Measurements from ENCODE around the gene PPA2. TPM values are rescaled to one million over a fixed set of nuclear protein-coding genes. Genes with fewer than 3 reads are reported as not detected.
"Not testable (repeated sequence)": the region's sequence is repeated elsewhere in the genome, so short reads cannot be mapped to it uniquely, and the experiment has no call there.

The PPA2 gene
- total RNA-seq, 1 experiment from 2014 or later: 54.6 TPM

DNA sequence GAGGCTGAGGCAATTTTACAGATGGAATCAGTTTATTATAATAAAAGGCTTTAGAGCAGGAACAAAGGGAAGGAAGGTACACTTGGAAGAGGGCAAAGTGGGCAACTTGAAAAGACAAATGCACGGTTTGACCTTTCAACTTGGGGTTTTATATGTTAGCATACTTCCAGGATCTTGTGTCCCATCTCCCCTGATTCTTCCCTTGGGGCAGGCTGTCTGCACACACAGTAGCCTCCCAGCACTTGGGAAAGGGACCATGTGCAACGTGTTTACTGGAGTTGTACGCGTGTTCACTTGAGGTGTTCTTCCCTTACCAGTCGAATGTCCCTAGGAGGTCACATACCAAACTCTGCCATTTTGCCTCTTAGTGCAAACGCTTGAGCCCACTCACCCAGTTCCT, 7.3 kb downstream of the PPA2 start:
- in situ Hi-C loops (cut with HindIII; ENCODE audit: low pct_unique_long_range_greater_than_20kb, low sequenced_read_pairs): no loop called here
- TF ChIP-seq, protein P1, sequence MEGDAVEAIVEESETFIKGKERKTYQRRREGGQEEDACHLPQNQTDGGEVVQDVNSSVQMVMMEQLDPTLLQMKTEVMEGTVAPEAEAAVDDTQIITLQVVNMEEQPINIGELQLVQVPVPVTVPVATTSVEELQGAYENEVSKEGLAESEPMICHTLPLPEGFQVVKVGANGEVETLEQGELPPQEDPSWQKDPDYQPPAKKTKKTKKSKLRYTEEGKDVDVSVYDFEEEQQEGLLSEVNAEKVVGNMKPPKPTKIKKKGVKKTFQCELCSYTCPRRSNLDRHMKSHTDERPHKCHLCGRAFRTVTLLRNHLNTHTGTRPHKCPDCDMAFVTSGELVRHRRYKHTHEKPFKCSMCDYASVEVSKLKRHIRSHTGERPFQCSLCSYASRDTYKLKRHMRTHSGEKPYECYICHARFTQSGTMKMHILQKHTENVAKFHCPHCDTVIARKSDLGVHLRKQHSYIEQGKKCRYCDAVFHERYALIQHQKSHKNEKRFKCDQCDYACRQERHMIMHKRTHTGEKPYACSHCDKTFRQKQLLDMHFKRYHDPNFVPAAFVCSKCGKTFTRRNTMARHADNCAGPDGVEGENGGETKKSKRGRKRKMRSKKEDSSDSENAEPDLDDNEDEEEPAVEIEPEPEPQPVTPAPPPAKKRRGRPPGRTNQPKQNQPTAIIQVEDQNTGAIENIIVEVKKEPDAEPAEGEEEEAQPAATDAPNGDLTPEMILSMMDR (IDR thresholded peaks at IDR 0.05): no peak

DNA sequence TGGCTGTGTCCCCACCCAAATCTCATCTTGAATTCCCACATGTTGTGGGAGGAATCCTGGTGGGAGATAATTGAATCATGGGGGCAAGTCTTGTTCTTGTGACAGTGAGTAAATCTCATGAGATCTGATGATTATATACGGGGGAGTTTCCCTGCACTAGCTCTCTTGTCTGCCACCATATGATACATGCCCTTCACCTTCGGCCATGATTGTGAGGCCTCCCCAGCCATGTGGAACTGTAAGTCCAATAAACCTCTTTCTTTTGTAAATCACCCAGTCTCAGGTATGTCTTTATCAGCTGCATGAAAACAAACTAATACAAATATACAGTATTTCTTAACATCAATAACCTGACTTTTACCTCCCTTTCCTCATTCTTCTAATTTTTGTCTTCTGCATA, 9.3 kb downstream of the PPA2 start:
- ATAC-seq; CTCF ChIA-PET; H3K27me3 ChIP-seq (ENCODE audit: control insufficient read depth, insufficient read depth, low read length); H3K9me3 ChIP-seq (ENCODE audit: control insufficient read depth, insufficient read depth, low read depth, low read length); H3K4me3 ChIP-seq (ENCODE audit: low read depth in 2 of 2, low read length in 2 of 2); in situ Hi-C loops (cut with HindIII; ENCODE audit: low pct_unique_long_range_greater_than_20kb, low sequenced_read_pairs); intact Hi-C loops (cut with micrococcal nuclease; ENCODE audit: unreplicated experiment); H3K27ac ChIP-seq (ENCODE audit: low read length); H3K36me3 ChIP-seq (ENCODE audit: control insufficient read depth, insufficient read depth, low read length); H3K4me1 ChIP-seq (ENCODE audit: control insufficient read depth, insufficient read depth, low read length); BruUV-seq (replicated peaks); DNase-seq (ENCODE audit: low read depth, low spot score); POLR2A ChIA-PET: not testable (repeated sequence)

More for the DNA sequence above, 7.3 kb downstream of the PPA2 start:
- Histone ChIP-seq H3K27me3 (ENCODE audit: control insufficient read depth, insufficient read depth, low read length) (no peaks in the 10 kb centered on the region), H3K4me1 (ENCODE audit: control insufficient read depth, insufficient read depth, low read length) (no peaks in the 10 kb centered on the region), H3K4me3 (ENCODE audit: low read depth in 2 of 2, low read length in 2 of 2) (no peak overlapping the region), H3K27ac (ENCODE audit: low read length) (no peak overlapping the region), H3K36me3 (ENCODE audit: control insufficient read depth, insufficient read depth, low read length) (no peaks in the 10 kb centered on the region), H3K9me3 (ENCODE audit: control insufficient read depth, insufficient read depth, low read depth, low read length) (no peaks in the 10 kb centered on the region)
- intact Hi-C loops (cut with micrococcal nuclease; ENCODE audit: unreplicated experiment): no loop called here
- POLR2A ChIA-PET: no interaction called here
- ATAC-seq: no peak
- no TSS peak for BruUV-seq (replicated peaks)
- DNase-seq (ENCODE audit: low read depth, low spot score): no peak
- CTCF ChIA-PET: no interaction called here

DNA sequence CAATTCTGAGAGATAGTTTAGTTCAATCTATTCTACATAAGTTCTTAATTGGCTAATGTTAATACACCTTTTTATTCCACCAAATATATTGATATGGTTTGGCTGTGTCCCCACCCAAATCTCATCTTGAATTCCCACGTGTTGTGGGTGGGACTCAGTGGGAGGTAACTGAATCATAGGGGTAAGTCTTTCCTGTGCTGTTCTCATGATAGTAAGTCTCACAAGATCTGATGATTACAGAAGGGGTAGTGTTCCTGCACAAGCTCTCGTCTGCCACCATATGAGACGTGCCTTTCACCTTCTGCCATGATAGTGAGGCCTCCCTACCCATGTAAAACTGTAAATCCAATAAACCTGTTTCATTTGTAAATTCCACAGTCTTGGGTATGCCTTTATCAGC, 11.3 kb downstream of the PPA2 start:
- DNase-seq (ENCODE audit: low read depth, low spot score) (no peak), ATAC-seq (no peak)
- BruUV-seq (replicated peaks): no TSS peak
- CTCF ChIA-PET: no interaction called here
- no peak for TF ChIP-seq TCF7L2 (IDR thresholded peaks at IDR 0.05; ENCODE audit: low read depth, low read length)
- TF ChIP-seq, protein P1 (IDR thresholded peaks at IDR 0.05): no peak
- no peaks in the 10 kb centered on the region for H3K27me3 ChIP-seq (ENCODE audit: control insufficient read depth, insufficient read depth, low read length)
- H3K4me3 ChIP-seq (ENCODE audit: low read depth in 2 of 2, low read length in 2 of 2): no peak overlapping the region
- H3K9me3 ChIP-seq (ENCODE audit: control insufficient read depth, insufficient read depth, low read depth, low read length): no peaks in the 10 kb centered on the region
- in situ Hi-C loops (cut with HindIII; ENCODE audit: low pct_unique_long_range_greater_than_20kb, low sequenced_read_pairs): no loop called here
- no peak overlapping the region for H3K27ac ChIP-seq (ENCODE audit: low read length)
- H3K36me3 ChIP-seq (ENCODE audit: control insufficient read depth, insufficient read depth, low read length): no peaks in the 10 kb centered on the region
- intact Hi-C loops (cut with micrococcal nuclease; ENCODE audit: unreplicated experiment): no loop called here
- POLR2A ChIA-PET: no interaction called here
- no peaks in the 10 kb centered on the region for H3K4me1 ChIP-seq (ENCODE audit: control insufficient read depth, insufficient read depth, low read length)

DNA sequence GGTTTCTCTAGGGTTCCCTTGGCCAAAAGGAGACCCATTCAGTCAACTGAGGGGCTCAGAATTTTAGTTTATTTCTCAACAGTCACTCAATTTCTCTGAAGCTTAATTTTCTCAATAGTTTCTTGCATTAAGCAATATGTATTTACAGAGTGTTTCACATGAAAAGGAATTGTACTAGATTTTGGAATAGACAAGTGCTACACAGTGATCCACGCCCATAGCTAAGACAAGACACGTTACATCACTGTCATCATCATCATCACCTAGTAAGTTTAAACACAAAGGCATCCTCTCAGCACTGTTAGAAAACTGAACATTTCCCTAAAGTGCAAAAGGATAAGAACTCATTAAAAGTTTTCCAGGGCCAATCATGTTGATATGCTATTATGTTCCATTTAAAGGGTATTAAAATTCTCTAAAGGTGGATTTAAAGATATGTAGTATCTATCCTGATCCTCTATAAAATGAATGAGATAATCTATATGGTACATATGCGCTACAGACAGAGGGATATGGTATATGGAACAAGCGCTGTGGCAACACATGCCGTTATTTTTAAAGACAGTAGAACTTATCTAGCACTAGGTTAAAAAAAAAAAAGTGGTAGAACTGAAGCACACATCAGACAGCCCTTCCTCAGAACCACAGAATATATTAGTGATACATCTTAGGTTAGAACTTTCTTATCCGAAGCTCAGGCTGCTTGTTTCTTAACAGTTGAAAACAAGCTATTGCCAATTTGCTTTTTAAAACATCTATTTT, 12.1 kb downstream of the PPA2 start:
- POLR2A ChIA-PET: no interaction called here
- in situ Hi-C loops (cut with HindIII; ENCODE audit: low pct_unique_long_range_greater_than_20kb, low sequenced_read_pairs) (no loop called here), intact Hi-C loops (cut with micrococcal nuclease; ENCODE audit: unreplicated experiment) (no loop called here)
- Histone ChIP-seq H3K27me3 (ENCODE audit: control insufficient read depth, insufficient read depth, low read length) (no peaks in the 10 kb centered on the region), H3K4me3 (ENCODE audit: low read depth in 2 of 2, low read length in 2 of 2) (no peak overlapping the region), H3K27ac (ENCODE audit: low read length) (no peak overlapping the region), H3K36me3 (ENCODE audit: control insufficient read depth, insufficient read depth, low read length) (no peaks in the 10 kb centered on the region), H3K4me1 (ENCODE audit: control insufficient read depth, insufficient read depth, low read length) (no peaks in the 10 kb centered on the region), H3K9me3 (ENCODE audit: control insufficient read depth, insufficient read depth, low read depth, low read length) (no peaks in the 10 kb centered on the region)
- ATAC-seq: no peak
- CTCF ChIA-PET: no interaction called here
- DNase-seq (ENCODE audit: low read depth, low spot score): no peak
- no peak for TF ChIP-seq POLR2AphosphoS5 (IDR thresholded peaks at IDR 0.05; ENCODE audit: low read depth, low read length)
- no peak for TF ChIP-seq SIN3A (IDR thresholded peaks at IDR 0.05; ENCODE audit: borderline replicate concordance, insufficient read depth, low read depth, low read length)
- TF ChIP-seq, protein P2, sequence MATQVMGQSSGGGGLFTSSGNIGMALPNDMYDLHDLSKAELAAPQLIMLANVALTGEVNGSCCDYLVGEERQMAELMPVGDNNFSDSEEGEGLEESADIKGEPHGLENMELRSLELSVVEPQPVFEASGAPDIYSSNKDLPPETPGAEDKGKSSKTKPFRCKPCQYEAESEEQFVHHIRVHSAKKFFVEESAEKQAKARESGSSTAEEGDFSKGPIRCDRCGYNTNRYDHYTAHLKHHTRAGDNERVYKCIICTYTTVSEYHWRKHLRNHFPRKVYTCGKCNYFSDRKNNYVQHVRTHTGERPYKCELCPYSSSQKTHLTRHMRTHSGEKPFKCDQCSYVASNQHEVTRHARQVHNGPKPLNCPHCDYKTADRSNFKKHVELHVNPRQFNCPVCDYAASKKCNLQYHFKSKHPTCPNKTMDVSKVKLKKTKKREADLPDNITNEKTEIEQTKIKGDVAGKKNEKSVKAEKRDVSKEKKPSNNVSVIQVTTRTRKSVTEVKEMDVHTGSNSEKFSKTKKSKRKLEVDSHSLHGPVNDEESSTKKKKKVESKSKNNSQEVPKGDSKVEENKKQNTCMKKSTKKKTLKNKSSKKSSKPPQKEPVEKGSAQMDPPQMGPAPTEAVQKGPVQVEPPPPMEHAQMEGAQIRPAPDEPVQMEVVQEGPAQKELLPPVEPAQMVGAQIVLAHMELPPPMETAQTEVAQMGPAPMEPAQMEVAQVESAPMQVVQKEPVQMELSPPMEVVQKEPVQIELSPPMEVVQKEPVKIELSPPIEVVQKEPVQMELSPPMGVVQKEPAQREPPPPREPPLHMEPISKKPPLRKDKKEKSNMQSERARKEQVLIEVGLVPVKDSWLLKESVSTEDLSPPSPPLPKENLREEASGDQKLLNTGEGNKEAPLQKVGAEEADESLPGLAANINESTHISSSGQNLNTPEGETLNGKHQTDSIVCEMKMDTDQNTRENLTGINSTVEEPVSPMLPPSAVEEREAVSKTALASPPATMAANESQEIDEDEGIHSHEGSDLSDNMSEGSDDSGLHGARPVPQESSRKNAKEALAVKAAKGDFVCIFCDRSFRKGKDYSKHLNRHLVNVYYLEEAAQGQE (IDR thresholded peaks at IDR 0.05; ENCODE audit: insufficient read depth in 1 of 2, low read depth in 2 of 2, low read length in 1 of 2): no peak
- no peak for TF ChIP-seq TCF7L2 (IDR thresholded peaks at IDR 0.05; ENCODE audit: low read depth, low read length)
- no TSS peak for BruUV-seq (replicated peaks)
